GM12872 (cell line): ENCODE data around the gene UNC5B.

Experiments
- TF ChIP-seq, protein P1 (sequence below): IDR thresholded peaks from 3 replicates; pipeline ENCODE4 v1.5.1; 2011; ENCODE audit warnings: low read depth, mild to moderate bottlenecking, low read length, moderate library complexity; ENCODE audit not compliant: insufficient read depth

The UNC5B gene

DNA sequence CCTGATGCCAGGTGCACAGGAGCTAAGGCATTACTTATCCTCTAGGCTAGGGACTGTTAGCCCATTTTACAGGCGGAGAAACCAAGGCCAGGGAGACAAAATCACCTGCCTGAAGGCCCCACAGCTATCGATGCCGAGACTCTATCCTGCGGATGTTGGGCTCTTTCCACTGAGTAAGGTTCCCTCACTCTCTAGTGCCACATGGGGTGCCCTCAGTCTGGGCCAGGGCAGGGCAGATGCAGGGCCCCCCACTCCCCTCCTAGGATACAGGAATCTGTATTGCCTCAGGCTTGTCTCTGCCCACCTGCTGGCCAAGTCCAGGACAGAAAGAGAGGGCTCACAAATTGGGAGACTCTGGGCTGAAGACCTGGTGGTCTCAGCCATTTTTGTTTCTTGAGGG, 45.7 kb downstream of the UNC5B start:
- TF ChIP-seq, protein P1, sequence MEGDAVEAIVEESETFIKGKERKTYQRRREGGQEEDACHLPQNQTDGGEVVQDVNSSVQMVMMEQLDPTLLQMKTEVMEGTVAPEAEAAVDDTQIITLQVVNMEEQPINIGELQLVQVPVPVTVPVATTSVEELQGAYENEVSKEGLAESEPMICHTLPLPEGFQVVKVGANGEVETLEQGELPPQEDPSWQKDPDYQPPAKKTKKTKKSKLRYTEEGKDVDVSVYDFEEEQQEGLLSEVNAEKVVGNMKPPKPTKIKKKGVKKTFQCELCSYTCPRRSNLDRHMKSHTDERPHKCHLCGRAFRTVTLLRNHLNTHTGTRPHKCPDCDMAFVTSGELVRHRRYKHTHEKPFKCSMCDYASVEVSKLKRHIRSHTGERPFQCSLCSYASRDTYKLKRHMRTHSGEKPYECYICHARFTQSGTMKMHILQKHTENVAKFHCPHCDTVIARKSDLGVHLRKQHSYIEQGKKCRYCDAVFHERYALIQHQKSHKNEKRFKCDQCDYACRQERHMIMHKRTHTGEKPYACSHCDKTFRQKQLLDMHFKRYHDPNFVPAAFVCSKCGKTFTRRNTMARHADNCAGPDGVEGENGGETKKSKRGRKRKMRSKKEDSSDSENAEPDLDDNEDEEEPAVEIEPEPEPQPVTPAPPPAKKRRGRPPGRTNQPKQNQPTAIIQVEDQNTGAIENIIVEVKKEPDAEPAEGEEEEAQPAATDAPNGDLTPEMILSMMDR, result no peak

DNA sequence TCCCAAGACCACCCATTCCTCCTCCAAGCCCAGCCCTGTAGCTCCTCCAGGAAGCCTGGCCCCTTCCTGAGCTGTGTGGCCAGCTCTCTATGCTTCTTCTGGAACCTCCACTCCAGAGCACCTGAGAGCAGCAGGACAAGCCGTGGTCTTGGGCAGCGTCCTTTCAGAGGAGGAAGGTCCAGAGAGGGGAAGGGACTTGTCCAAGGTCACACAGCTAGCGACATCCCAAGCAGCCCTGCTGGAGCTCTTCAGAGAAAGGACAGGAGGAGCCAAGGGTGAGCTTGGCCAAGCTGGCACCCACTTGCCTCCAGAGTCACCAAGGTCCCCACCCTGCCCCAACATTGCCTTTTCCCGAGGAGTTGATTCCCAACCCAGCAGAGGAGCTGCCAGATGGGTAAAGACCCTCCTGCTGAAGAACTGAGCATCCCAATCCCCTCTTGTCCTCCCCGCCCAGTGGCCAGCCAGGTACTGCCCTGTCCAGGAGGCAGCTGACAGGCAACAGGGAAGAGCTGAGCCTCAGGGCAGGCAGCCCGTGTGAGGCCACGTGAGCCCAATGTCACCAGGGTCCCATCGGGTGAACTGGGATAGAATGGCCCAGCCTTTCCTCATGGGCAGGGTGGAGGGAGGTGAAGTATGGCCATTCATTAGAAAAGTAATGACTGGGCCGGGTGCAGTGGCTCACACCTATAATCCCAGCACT, 46.2 kb downstream of the UNC5B start:
- TF ChIP-seq, protein P1, result no peak

- TF ChIP-seq, protein P1, result no peak
These were observed 46.9 kb downstream of the UNC5B start for GRCh38 chr10:71259282-71259681.

DNA sequence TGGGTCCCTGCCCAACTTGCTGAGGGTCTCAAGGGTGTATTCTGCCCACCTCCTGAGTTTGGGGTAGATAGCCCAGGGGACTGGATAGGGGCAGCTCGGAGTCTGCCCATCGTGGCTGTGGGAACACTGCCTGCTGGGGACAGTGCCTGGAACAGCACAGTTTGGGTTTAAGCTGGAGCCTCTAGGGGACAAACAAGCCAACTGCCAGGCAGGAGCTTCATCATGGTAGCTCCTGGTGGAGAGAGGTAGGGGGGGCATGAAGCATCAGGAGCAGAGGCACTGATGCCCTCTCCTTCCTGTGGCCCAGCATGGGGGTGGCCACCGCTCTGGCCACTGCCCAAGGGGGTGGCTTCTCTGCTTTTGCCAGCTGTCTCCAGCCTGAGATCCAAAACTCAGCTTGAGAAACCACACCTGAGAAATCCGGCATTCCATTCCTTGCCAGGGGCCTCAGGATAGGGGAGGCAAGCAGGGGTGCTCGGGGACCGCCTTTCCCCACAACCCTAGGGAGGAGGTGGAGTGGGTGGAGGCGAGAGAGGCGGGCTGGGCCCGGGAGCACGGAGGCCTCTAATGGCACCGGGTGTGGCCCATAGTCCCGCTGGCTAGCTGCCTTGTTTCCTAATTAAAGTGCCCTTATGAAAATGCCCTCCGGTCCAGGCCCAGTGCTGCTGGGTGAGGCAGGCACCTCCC, 47.6 kb downstream of the UNC5B start:
- TF ChIP-seq, protein P1, result no peak

GRCh38 chr10:71260622-71261325, 48.4 kb downstream of the UNC5B start:
- TF ChIP-seq, protein P1, result no peak

- TF ChIP-seq, protein P1, result no peak
These were observed 49.7 kb downstream of the UNC5B start for GRCh38 chr10:71262027-71262426.

- TF ChIP-seq, protein P1, result no peak
These were observed 50.4 kb downstream of the UNC5B start for GRCh38 chr10:71262817-71263216.
